LoVo (cell line): Measurements from ENCODE around the gene TFCP2.
"Not testable (repeated sequence)": the region's sequence is repeated elsewhere in the genome, so short reads cannot be mapped to it uniquely, and the experiment has no call there.

Experiments
- DNase-seq: peaks from one replicate; pipeline ENCODE4 v3.0.0-alpha.2; 2016; ENCODE audit warnings: low spot score

Gene TFCP2

GRCh38 chr12:51082561-51083125 is 90.3 kb downstream of the TFCP2 start:
- peak; percentile 18 for DNase-seq

GRCh38 chr12:51081421-51081820 is 91.5 kb downstream of the TFCP2 start:
- DNase-seq, result no peak

- DNase-seq, result no peak
Observed at GRCh38 chr12:51080136-51080535, 92.8 kb downstream of the TFCP2 start.

GRCh38 chr12:51078866-51079265 is 94.1 kb downstream of the TFCP2 start:
- DNase-seq, result not testable (repeated sequence)

- DNase-seq, result not testable (repeated sequence)
Observed at GRCh38 chr12:51078346-51078745, 94.6 kb downstream of the TFCP2 start.

GRCh38 chr12:51077930-51078329 is 95.0 kb downstream of the TFCP2 start:
- DNase-seq, result no peak

- no peak for DNase-seq
Observed at GRCh38 chr12:51076236-51076930, 96.6 kb downstream of the TFCP2 start.

- DNase-seq, result no peak
Observed at GRCh38 chr12:51075390-51075789, 97.5 kb downstream of the TFCP2 start.

- no peak for DNase-seq
Observed at GRCh38 chr12:51071663-51072062, 101.3 kb downstream of the TFCP2 start.

GRCh38 chr12:51070004-51070403 is 102.9 kb downstream of the TFCP2 start:
- DNase-seq, result no peak

GRCh38 chr12:51067771-51068170 is 105.2 kb downstream of the TFCP2 start:
- no peak for DNase-seq

- no peak for DNase-seq
Observed at GRCh38 chr12:51067229-51067628, 105.7 kb downstream of the TFCP2 start.

GRCh38 chr12:51065530-51065929 is 107.4 kb downstream of the TFCP2 start:
- DNase-seq, result no peak

GRCh38 chr12:51062631-51063397 is 110.1 kb downstream of the TFCP2 start:
- DNase-seq, result no peak

- DNase-seq, result no peak
Observed at GRCh38 chr12:51059086-51059485, 113.8 kb downstream of the TFCP2 start.

- no peak for DNase-seq
Observed at GRCh38 chr12:51056242-51056641, 116.7 kb downstream of the TFCP2 start.

GRCh38 chr12:51055060-51055459 is 117.9 kb downstream of the TFCP2 start:
- DNase-seq, result no peak

GRCh38 chr12:51051787-51052186 is 121.1 kb downstream of the TFCP2 start:
- no peak for DNase-seq

GRCh38 chr12:51049525-51049924 is 123.4 kb downstream of the TFCP2 start:
- DNase-seq, result no peak

- peak; percentile 26 for DNase-seq
Observed at GRCh38 chr12:51048661-51049251, 124.2 kb downstream of the TFCP2 start.

- DNase-seq, result peak; percentile 100
Observed at GRCh38 chr12:51047655-51048540, 125.0 kb downstream of the TFCP2 start, which contains the start of gene LETMD1. LETMD1 (plus strand) TSS chr12:51048327; CDS start chr12:51048357, 30 bp downstream.
